ENCODE measurements around the gene NSUN3. TPM values are rescaled to one million over a fixed set of nuclear protein-coding genes. Genes with fewer than 3 reads are reported as not detected.

NSUN3 gene
- total RNA-seq, 1 donor from 2014 or later, result 8.5 TPM

DNA sequence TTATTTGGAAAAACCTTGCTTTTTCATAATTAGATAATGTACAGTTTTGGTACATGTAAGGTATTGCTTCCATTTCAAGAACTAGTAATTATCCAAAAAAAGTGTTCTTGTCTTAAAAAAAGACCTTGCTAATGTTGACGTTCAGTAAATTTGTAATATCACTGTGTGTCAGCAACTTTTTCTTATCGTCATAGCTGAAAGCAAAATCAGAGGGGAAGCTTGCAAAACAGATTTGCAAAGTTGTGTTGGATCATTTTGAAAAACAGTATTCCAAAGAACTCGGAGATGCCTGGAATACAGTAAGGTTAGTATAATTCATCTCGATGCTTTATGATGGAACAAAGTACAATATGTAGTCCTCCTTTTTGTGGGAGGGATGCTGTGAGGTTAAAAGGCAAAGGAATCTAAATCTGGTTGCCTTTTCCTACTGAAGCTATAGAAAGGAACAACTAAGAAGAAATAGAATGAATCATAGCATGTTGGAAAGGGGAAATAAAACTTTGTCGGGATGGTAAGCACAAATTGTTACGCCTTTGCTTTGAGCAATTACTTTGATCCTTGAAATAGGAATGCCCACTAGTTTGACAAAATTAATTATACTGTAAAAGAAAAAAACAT, 1.5 kb downstream of the NSUN3 start:
- Mint-ChIP-seq H3K4me3 (ENCODE audit: unreplicated experiment) (peak overlapping the region; percentile 97), H3K27ac (ENCODE audit: unreplicated experiment) (peak overlapping the region; percentile 100), H3K36me3 (ENCODE audit: low read depth) (no peaks in the 10 kb centered on the region), H3K4me1 (ENCODE audit: low read depth) (peaks cover 43% of the 10 kb centered on the region), H3K27me3 (ENCODE audit: low read depth) (no peaks in the 10 kb centered on the region), H3K9me3 (ENCODE audit: low read depth) (no peaks in the 10 kb centered on the region)
- TF ChIP-seq, protein P1, sequence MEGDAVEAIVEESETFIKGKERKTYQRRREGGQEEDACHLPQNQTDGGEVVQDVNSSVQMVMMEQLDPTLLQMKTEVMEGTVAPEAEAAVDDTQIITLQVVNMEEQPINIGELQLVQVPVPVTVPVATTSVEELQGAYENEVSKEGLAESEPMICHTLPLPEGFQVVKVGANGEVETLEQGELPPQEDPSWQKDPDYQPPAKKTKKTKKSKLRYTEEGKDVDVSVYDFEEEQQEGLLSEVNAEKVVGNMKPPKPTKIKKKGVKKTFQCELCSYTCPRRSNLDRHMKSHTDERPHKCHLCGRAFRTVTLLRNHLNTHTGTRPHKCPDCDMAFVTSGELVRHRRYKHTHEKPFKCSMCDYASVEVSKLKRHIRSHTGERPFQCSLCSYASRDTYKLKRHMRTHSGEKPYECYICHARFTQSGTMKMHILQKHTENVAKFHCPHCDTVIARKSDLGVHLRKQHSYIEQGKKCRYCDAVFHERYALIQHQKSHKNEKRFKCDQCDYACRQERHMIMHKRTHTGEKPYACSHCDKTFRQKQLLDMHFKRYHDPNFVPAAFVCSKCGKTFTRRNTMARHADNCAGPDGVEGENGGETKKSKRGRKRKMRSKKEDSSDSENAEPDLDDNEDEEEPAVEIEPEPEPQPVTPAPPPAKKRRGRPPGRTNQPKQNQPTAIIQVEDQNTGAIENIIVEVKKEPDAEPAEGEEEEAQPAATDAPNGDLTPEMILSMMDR (IDR thresholded peaks at IDR 0.05), result no peak
- DNase-seq (ENCODE audit: low spot score), result no peak

DNA sequence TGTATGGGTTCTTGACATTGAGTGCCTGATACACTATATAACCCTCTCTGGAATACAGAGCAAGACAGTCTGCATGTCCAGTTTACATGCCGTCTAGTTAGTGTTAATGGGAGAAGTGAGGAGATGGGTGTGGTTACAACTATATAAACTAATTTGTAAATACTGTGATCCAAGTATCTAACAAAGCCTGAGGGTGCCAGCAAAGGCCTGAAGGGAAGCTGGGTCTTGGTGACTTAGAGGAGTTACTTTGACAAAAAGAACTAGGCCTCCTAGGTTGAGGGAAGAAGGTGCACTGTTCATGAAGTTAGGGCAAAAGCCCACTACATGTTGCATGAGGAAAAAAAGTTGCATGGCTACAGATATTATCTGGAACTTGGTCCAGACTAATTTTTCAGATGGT, 2.3 kb downstream of the NSUN3 start:
- H3K4me1 Mint-ChIP-seq (ENCODE audit: low read depth), result peaks cover 44% of the 10 kb centered on the region
- H3K36me3 Mint-ChIP-seq (ENCODE audit: low read depth), result no peaks in the 10 kb centered on the region
- TF ChIP-seq, protein P1 (IDR thresholded peaks at IDR 0.05), result no peak
- H3K27me3 Mint-ChIP-seq (ENCODE audit: low read depth), result no peaks in the 10 kb centered on the region
- no peak overlapping the region for H3K27ac Mint-ChIP-seq (ENCODE audit: unreplicated experiment)
- no peak overlapping the region for H3K4me3 Mint-ChIP-seq (ENCODE audit: unreplicated experiment)
- H3K9me3 Mint-ChIP-seq (ENCODE audit: low read depth), result no peaks in the 10 kb centered on the region
- no peak for DNase-seq (ENCODE audit: low spot score)

- peaks cover 44% of the 10 kb centered on the region for H3K4me1 Mint-ChIP-seq (ENCODE audit: low read depth)
- TF ChIP-seq, protein P1 (IDR thresholded peaks at IDR 0.05), result no peak
- no peak for DNase-seq (ENCODE audit: low spot score)
- H3K27me3 Mint-ChIP-seq (ENCODE audit: low read depth), result no peaks in the 10 kb centered on the region
- H3K4me3 Mint-ChIP-seq (ENCODE audit: unreplicated experiment), result no peak overlapping the region
- no peaks in the 10 kb centered on the region for H3K36me3 Mint-ChIP-seq (ENCODE audit: low read depth)
- no peaks in the 10 kb centered on the region for H3K9me3 Mint-ChIP-seq (ENCODE audit: low read depth)
- no peak overlapping the region for H3K27ac Mint-ChIP-seq (ENCODE audit: unreplicated experiment)
These were observed 3.1 kb downstream of the NSUN3 start for GRCh38 chr3:94065819-94066480.

GRCh38 chr3:94066506-94067500, 3.9 kb downstream of the NSUN3 start:
- Mint-ChIP-seq H3K27me3 (ENCODE audit: low read depth) (no peaks in the 10 kb centered on the region), H3K27ac (ENCODE audit: unreplicated experiment) (no peak overlapping the region), H3K36me3 (ENCODE audit: low read depth) (no peaks in the 10 kb centered on the region), H3K4me1 (ENCODE audit: low read depth) (peaks cover 41% of the 10 kb centered on the region), H3K4me3 (ENCODE audit: unreplicated experiment) (no peak overlapping the region), H3K9me3 (ENCODE audit: low read depth) (no peaks in the 10 kb centered on the region)
- DNase-seq (ENCODE audit: low spot score), result no peak
- TF ChIP-seq, protein P1 (IDR thresholded peaks at IDR 0.05), result no peak

All from chondrocyte (in vitro differentiated cells).